ENCODE data around the gene PTGDS.

DNA sequence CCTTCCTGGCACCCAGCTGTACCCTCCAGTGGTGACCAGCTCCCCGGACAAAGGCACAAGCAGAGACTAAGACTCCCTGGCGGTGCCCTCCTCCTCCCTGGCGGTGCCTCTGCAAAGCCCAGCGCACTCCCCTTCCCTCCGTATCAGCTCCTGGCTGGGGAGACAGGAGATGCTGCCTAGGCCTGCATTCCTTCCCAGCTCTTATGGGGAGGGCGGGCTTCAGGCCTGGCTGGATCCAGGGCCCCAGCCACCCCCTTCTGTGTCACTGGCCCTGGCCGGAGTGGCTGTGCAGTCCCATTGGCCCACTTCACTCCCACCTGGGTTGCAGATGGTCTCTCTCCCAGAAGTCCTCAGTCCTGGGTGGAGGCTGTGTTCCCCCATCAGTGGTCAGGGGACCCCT is 18.8 kb upstream of the PTGDS start:
- TF ChIP-seq, protein P1, sequence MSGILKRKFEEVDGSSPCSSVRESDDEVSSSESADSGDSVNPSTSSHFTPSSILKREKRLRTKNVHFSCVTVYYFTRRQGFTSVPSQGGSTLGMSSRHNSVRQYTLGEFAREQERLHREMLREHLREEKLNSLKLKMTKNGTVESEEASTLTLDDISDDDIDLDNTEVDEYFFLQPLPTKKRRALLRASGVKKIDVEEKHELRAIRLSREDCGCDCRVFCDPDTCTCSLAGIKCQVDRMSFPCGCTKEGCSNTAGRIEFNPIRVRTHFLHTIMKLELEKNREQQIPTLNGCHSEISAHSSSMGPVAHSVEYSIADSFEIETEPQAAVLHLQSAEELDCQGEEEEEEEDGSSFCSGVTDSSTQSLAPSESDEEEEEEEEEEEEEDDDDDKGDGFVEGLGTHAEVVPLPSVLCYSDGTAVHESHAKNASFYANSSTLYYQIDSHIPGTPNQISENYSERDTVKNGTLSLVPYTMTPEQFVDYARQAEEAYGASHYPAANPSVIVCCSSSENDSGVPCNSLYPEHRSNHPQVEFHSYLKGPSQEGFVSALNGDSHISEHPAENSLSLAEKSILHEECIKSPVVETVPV (CRISPR knock-in tag; IDR thresholded peaks at IDR 0.05), result no peak
- TF ChIP-seq ESRRG (CRISPR knock-in tag; IDR thresholded peaks at IDR 0.05) (no peak), CSDC2 (CRISPR knock-in tag; IDR thresholded peaks at IDR 0.05) (no peak)
- TF ChIP-seq, protein P2, sequence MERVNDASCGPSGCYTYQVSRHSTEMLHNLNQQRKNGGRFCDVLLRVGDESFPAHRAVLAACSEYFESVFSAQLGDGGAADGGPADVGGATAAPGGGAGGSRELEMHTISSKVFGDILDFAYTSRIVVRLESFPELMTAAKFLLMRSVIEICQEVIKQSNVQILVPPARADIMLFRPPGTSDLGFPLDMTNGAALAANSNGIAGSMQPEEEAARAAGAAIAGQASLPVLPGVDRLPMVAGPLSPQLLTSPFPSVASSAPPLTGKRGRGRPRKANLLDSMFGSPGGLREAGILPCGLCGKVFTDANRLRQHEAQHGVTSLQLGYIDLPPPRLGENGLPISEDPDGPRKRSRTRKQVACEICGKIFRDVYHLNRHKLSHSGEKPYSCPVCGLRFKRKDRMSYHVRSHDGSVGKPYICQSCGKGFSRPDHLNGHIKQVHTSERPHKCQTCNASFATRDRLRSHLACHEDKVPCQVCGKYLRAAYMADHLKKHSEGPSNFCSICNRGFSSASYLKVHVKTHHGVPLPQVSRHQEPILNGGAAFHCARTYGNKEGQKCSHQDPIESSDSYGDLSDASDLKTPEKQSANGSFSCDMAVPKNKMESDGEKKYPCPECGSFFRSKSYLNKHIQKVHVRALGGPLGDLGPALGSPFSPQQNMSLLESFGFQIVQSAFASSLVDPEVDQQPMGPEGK (CRISPR knock-in tag; IDR thresholded peaks at IDR 0.05; ENCODE audit: borderline replicate concordance), result no peak

Data from SK-N-SH treated with all-trans-retinoic acid at 6 μM for 48 hours (cell line).